GM19351 (cell line): ENCODE data around the gene AGAP1.

Source experiments
- ATAC-seq: cut with Tn5 transposase; IDR thresholded peaks from one replicate; pipeline ENCODE4 v1.9.1; 2021; ENCODE audit warnings: mild to moderate bottlenecking, moderate library complexity; ENCODE audit not compliant: unreplicated experiment

AGAP1 gene

DNA sequence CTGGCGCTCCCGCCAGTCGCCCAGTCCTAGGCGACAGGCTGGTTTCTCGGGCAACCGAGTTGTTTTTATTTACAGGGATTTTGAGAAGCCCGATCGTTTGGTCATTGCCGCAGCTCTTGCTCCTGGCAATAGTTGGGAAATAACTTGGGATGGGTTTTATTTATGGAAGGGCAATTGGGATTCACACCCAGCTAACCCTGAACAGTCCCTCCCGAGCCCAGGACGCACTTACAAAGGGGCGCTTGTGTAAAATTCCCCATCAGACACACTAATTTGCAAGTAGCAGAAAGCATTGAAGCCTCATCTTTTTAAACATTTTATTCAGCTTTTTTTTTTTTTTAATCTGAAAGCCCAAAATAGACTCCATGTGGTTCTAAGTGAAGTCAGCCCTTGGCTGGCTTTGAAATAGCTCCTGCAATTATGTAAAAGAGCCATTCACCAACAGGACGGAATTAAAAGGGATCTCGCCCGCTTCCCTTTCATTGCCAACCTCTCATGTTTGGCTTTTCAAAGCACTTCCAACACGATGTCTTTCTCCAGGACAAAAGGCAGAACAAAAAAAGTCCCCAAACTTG is 677.9 kb downstream of the AGAP1 start:
- ATAC-seq: no peak

DNA sequence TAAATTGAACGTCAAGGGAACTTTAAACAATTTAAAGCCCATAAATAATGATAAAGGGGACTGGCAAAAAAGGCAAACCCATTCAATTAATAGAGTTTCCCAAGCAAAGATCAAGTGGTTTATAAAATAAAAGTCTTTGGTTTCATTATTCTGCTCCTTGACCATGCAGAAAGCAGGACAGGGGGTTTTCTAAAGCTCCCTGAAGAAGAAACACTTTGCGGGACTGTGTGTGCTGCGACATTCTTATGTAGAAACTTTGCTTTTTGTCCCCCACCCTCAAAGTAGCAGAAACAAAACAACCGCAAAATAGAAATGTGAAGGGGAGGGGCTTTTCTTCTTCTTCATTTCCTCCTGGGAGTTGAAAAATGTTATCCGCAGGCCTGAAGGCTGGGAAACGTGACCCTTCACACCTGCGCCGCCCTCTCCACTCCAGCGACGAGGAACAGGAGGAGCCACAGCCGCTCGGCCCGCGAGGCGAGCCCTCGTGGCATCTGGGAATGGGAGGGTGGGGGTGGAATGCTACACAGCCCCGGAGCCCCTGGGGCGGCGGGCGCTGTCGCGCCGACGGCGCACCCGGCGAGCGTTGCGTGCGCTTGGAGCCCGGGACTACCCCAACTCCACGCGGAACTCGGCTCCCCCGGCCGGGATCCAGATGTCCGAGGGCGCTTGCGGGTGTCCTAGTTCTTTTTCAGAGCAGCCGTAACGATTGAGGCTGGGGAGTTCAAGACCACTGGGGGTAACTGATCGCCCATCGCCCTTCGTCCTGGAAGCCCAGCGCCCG is 678.6 kb downstream of the AGAP1 start:
- ATAC-seq: no peak

DNA sequence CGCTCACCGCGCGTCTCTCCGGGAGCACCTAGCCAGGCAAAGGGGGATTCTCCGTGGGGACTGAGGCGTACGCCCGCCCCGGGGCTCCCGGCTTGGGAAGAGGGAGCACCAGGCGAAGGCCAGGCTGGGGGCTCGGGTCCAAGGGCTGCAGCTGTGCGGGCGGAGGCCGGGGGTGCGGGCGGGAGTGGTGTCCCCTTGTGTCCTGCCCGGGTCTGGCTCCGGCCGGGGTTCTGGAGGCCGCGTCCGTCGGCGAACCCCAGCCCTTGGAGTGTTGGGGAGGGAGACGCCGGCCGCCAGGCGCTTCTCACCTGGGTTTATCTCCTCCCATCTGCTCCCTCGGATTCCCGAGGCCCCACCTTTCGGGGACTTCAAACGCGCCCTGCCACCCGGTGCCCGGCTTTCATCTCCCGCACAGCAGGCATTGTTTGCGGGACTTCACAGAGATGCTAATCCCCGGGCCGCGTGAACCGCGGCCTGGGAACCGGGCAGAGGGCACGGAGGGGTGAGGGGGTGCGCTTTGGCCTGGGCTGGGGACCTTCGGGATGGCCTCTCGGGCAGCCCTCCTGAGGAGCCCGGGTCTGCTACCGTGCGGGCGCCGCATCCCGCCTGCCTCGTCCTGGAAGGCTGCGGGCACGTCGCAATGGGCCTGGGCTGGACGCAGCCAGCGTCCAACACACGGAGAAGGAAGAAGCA is 679.3 kb downstream of the AGAP1 start:
- no peak for ATAC-seq

DNA sequence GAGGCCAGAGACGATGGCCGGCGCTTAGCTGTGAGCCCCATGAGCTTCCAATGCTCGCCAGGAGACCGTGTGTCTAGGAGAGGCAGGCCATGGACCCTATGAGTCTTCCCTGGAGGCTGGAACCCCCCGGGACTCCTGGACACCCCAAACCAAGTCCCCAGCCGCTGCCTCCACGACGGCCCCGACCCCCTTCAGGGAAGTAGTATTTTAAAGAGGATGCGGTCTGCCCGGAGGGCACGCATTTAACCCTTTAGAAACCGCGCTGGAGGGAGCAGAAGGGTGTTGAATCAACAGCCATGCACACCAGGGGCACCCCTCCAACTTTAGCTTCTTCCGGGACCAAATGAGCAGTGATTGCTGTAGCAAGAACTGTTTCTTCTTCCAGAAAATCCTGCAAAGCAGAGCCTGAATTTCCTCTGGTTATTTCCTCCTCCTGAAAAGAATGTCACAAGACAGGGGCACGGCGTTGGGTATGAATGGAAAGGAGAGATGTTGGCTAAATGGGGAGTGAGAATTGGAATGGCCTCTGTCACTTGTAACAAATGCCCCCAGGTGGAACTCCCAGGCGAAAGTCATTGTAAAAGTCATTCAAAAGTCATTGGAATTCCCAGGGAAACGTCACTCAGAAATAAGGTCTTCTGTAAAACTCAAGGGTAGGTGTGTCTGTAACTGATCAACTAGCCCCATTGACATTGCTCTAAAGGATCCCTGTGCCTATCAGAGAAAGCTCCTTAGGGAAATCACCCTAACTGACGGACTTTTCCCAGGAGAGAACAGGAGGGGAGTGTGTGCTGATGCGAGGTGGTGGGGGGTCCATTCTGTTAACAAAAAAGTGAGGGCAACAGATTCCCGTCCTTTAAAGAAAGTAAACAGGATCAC is 680.1 kb downstream of the AGAP1 start:
- no peak for ATAC-seq

DNA sequence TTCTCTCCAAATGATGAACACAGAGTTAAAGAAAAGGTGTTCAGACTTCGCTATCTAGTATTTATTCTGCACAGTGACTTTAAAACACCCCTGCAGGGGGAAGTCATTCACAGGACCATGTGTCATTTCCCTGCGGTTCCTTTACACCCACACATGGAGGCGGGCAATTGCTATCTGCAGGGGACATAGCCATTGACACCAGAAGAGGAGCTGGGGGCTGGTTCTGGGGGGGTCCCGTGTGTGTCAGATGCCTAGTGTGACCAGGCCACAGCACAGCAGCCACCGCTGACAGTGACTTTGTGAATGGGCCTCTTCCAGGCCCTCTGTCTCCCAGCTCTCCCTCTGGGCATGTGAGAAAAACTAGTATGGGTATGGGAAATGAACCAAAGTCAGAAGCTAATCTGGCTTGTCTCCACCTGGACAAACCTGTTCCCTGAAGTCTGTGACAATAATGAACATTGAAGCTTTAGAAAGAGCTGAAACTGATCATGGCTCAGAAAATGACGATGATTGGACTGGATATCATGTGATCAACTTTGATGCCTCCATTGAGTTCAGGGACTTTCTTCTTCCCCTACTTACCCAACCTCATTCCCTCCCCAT is 681.8 kb downstream of the AGAP1 start:
- no peak for ATAC-seq

DNA sequence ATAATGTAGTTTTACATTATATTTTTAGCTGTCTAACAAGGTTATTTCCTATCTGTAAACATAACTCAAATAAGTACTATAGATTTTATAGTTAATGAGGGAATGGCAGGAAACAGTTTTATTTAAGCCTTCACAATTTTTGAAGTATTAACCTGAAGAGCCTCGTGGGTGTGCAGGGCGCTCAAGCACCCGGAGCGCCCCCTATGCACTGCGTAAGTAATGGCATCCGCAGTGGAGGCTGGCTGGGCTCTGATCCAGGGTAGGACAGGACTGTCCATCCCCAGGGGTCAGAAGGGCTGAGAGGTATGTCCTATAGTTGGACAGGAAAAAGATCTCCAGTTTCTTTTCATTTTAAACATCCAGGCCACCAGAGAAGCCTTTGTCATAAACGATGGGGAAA is 682.6 kb downstream of the AGAP1 start:
- ATAC-seq: no peak

DNA sequence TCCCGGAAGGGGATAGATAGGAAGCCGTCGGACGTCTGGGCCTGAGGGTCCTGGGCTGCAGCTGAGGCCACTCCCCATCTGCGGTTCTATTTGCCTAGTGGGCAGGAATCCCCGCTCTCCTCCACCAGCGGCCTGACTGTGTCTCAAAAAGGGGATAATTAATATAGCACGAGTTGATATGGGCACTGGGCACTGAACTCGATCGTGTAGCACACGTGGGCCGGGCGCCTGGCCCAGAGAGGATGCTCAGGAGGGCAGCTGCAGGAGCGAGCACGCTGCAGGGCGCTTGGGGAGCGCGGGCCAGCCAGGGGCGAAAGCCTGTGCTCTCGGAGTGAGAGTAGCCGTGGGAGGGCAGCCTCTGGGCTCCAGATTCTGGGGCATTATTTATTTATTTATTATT is 683.1 kb downstream of the AGAP1 start:
- ATAC-seq: no peak

DNA sequence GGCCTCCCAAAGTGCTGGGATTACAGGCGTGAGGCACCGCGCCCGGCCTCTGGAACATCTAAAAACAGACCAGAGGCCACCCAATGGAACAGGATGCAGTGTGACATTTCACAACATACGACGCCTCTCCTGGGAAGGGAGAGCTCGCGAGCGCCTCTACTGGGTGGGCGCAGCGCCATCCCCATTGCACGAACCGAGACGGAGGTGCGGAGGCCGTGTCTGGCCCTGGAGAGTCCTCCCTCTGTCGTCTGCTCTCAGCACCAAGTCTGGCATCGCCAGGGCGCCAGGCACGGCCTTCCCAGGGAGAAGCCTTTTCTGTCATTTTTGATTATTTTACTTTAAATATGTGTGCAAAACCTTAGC is 683.7 kb downstream of the AGAP1 start:
- no peak for ATAC-seq

DNA sequence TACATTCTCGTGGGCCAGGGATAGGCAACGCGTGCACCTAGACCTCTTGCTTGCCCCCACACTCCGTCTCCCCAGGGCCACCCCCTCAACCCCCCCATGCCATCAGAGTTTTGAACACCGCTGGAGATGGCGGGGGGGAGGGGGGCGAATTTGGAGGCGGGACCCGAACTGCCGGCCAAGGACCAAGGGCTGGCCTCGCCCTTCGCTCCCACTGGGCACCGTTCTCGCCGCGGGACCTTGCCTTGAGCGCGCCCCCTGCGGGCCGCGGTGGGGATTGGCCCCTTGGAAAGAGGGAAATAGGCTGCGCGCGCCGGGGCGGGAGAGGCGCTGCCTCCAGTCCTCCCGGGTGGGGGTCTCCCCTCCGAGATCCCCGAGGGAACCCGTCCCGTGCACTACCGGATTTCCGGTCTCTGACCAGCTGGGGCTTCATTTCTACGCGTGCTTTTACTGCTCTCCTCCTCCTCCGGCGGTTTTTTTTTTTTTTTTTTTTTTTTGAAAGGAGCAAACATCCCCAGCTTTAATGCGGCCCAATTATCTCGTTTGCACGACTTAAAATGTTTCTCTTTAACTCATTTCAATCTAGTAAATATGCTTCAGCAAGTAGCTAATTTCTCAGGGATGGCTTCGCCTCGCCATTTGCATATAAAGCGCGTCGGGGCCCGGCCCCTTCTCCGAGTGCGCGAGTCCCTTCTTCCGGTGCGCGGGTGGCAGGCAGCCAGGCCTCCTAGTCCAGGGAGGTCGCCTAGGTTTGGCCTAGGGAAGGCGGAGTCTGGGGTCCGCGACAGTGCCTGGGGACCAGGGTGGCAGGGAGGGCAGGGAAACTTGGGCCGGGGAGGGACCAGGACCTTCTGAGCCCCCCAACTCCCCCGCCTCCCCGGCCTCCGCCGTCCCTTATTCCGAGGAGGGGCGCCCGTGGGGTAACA is 684.4 kb downstream of the AGAP1 start:
- no peak for ATAC-seq

DNA sequence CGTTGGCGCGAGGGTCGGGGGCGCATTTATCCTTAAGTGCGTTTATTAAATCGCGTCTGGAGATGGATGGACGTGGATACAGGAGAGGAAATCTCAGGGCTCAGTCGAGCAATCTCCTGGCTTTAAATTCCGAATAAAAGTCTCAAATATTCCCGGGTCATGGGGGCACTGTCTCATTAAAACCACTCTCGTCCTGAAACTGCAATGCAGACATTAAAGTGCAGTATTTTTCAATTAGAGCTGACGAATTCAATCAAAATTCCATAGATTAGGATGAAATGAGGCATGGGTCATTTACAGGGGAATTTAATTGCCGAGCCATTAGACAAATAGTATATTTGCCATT is 685.0 kb downstream of the AGAP1 start:
- no peak for ATAC-seq

DNA sequence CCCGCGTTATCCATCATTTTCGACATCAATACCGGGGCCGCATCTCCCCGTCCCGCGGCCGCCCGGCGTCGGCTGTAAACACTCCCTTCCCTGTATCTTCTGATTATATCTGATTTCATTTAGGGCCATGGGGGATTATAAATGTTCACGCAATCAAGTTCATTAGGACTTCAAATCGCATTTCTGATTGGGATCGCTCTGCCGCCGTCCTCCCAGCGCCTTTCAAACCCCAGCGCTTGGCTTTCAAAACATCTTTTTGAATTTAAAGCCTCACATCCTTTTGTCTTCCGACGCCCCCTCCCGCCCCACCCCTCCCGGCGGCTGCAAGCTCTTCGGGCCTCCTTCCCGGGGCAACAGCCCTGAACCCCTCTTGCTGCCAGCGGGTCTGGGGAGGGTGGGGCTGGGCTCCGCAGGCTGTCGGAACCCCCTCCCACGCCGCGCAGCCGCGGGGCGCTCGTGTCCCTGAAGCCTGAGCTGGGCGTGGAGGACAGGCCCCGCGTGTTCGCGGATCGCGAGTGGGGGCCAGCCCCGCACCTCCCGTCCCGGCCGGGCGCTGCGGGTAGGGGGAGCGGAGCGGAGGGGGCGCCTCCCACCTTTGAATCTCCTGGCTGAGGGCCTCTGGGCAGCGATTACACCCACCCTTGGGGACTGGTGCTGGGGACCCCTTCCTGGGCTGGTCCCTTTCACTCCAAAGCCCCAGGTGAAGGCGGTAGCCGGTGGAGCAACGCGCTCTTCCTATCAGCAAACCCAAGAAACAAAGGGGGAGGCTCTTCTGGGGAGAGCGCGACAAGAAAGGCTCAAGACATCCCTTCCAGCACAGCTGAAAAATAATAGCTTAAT is 685.6 kb downstream of the AGAP1 start:
- no peak for ATAC-seq

DNA sequence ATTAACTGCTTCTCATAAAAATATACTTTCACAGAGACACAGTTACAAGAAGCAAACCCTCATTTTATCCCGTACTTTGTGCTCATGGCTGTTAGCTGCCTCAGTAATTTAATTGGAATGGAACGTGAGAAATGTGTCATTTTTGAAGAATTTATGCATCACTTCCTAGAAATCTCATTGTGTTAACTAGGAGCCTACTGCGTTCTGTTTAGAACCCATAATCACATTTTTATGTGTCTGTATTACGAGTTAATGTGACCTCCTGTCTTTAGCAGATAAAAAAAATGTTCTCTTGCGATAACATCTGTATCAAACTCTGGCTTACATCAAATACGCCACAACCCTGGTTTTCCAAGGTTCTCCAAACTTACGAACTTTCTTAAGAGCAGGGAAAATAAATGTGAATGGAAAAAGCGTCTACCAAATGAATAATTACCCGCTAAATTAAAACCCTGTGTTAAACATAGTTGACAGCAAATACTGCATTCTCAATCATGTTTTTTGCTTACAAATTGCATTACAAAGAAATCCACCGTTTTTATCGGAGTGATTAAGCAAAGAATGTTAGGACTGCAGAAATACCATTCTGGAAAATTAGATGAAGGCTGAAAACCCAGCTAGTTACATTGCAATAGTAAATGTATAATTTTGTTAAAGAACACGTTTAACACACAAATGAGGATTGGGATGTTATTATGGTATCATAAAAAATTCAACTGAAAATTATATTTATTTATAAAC is 686.4 kb downstream of the AGAP1 start:
- ATAC-seq: no peak

DNA sequence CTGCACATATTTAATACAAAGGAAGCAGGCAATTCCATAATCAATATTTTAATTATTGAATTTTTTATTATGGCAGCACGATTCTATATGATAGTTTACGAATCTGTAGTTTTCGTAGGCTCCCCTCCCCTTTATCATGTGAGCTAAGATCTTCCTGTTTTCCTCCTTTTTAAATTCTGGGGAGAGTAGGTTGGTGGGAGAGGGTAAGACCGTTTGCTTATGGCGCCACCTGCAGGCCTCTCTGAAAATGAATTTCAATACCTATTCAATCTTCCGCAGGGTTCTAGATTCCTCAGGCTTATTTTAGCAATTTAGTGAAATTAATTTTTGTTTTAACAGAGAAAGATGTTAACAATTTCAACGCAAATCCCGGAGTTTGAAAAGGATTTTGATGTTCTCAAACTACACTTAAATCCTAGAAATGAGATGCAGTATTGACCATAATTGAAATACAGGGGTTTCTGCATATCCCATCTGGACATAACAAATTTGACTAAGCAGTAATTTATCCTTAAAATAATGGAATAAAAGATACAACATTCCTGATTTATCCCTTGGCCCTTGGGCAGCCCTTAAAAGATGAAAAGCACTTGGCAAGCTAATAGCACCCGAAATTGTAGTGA is 687.1 kb downstream of the AGAP1 start:
- no peak for ATAC-seq
